HG03354 (cell line): Measurements from ENCODE around the gene EVX2.

Source experiments
- ATAC-seq: cut with Tn5 transposase; IDR thresholded peaks from one replicate; pipeline ENCODE4 v1.9.1; 2021; ENCODE audit warnings: mild to moderate bottlenecking; ENCODE audit not compliant: unreplicated experiment, poor library complexity, severe bottlenecking

Gene EVX2

GRCh38 chr2:176098366-176099158 lies 14.8 kb upstream of the EVX2 start:
- ATAC-seq, result no peak

DNA sequence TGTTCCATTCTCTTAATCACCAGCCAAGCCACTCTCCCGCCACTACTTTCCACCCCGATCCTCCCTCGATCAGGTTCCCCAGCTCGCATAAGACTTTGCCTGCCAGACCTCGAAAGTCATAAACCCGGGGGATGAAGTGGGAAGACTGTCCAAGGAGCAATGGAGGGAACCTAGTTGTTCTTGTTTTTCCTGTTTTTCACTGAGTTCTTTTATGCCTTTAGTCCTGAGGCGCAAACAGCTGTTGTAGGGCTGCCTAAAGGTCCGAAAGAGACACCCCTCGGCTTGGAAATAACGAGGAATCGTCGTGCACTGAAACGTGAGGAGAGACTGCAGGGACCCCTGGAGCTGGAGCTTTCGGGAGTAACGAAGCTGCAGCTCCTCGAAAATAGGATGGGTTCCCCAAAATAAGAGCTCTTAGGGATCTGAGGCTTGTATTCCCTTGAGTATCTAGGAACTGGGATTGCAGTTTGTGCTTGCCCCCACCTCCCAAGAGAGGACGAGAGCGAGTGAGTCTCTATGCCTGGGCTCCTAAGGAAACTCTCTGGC lies 14.1 kb upstream of the EVX2 start:
- ATAC-seq, result no peak

GRCh38 chr2:176096986-176097819 lies 13.4 kb upstream of the EVX2 start:
- peak; percentile 85 for ATAC-seq

DNA sequence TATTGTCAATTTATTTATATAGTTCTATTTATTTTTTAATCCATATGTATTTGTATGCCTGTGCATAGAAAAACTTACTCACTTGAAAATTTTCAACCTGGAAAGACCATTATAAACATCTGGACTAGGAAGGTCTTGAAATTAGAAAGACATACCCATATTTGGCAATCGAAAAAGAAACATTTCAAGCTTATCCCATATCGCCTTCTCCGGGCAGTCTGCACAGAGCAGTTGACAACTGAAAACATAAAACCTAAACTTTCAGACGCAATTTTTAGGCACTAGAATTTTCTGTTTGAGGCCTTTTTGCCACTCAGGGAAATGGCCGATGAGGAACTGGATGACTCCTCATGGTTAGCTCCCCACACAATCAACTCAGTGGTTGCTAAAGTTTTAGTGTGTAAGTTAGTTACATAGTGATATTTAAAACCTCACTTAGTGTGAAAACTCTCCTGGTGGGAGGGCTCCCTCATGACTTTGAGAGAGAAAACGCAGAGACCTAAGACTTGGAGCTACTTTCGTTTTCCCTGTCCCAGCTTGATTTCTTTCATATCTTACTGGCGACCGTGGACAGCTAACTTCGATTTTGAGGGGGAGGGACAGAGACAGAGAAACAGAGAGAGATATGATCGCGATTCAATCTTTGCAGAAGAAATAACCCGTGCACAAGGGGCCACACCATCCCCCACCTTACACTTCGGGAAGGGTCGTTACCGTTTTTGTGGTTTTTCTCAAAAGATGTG lies 12.7 kb upstream of the EVX2 start:
- ATAC-seq, result no peak

- ATAC-seq, result no peak
Observed at GRCh38 chr2:176095421-176095820, 11.7 kb upstream of the EVX2 start.

- ATAC-seq, result no peak
Observed at GRCh38 chr2:176094349-176094748, 10.6 kb upstream of the EVX2 start.

GRCh38 chr2:176093898-176094249 lies 10.1 kb upstream of the EVX2 start:
- ATAC-seq, result no peak

- no peak for ATAC-seq
Observed at GRCh38 chr2:176093145-176093897, 9.6 kb upstream of the EVX2 start.

GRCh38 chr2:176092270-176093144 lies 8.7 kb upstream of the EVX2 start, which contains the start of gene HOXD13:
TSS of gene HOXD13 (plus strand) at chr2:176092721. CDS start at chr2:176092891, 170 bp downstream.
- ATAC-seq, result no peak

GRCh38 chr2:176091329-176092258 lies 7.8 kb upstream of the EVX2 start:
- ATAC-seq, result no peak

DNA sequence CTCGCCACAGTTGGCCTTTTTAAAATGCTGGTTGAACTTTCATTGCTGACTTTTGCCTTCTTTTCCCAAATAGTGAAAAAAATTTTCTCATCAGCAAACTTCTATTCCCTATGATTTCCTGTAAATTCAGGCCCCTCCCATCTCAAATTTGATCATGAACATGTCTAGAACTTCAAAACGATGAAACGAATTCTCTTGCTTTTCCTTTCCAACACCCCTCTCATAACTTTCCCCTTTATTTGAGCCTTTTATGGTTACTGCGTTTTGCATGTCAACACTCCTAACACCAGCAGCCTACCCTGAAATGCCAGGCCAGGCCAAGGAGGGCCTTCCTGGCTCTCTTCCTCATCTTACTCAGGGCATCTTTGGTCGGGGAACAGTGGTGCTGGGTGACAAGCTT lies 7.1 kb upstream of the EVX2 start:
- no peak for ATAC-seq

DNA sequence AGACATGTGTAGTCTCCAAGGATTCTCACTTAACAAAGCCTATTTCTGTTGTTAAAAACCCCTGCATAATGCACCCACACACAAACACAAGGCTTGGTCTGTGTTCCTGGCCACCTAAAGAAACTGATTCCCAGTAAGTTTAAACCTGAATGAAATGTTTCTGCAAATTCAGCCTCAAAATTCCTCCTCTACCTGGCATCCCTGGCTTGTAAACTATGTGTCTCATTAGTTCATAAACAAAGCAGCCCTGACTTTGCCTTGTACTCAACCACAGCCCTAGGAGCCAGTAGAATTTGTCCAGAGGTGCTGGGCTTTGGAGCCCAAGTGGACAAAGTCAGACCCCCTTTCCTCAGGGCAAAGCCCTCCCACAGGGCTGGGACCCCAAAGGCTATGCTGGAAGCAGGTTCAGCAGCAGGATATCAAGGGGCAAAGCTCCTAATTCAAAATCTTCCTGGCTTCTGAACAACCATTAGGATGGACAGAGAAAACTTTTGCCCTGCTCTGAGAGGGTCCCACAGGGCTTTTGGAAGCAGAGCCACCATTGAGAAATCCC lies 6.2 kb upstream of the EVX2 start:
- ATAC-seq, result no peak

GRCh38 chr2:176088937-176089842 lies 5.4 kb upstream of the EVX2 start:
- ATAC-seq, result no peak

- ATAC-seq, result no peak
Observed at GRCh38 chr2:176088048-176088936, 4.5 kb upstream of the EVX2 start.

DNA sequence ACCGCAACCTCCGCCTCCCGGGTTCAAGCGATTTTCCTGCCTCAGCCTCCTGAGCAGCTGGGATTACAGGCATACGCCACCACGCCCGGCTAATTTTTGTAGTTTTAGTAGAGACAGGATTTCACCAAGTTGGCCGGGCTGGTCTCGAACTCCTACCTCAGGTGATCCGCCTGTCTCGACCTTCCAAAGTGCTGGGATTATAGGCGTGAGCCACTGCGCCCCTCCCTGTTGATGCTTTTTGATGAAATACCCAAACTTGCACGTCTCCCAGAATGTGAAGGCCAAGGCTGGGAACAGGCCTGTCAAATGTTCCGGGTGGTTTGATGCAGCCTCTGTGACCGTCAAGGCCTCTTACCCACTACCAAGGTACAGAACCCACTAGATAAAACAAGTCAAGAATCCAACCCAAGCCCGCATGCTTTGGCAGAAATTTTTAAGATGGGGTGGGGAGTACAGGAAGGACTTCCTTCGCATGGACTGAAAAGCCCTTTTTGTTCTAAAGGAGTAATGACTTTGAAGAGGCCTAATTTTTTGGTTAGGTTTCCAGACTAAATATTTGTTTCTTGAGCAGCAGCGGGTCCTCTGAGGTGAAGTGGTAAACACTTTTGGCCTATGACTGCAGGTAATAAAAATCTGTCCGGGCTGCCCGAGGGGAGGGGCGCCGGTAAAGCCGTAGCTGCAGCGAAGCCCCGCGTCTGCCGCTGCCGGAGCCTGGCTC lies 3.7 kb upstream of the EVX2 start:
- ATAC-seq, result no peak
